SU-DHL-6 (cell line): Measurements from ENCODE around the gene TNRC6B.

Experiments
- H2AFZ ChIP-seq: fragments of 200-600 bp; sonication (generic); 2 replicates; pipeline ENCODE4 v1.6.1; 2014; ENCODE audit warnings: low read depth, mild to moderate bottlenecking, moderate library complexity, mixed read lengths, antibody characterized with exemption, low read length; ENCODE audit not compliant: severe bottlenecking
- H3F3A ChIP-seq: fragments of 200-600 bp; shearing (Covaris generic); 2 replicates; pipeline ENCODE4 v1.6.0; 2016; ENCODE audit warnings: antibody characterized with exemption, mild to moderate bottlenecking; ENCODE audit not compliant: insufficient read depth
- H3K27ac ChIP-seq: fragments of 200-600 bp; sonication (generic); 2 replicates; pipeline ENCODE4 v1.5.1; 2016; ENCODE audit warnings: low read depth, mild to moderate bottlenecking, low read length, moderate library complexity, mixed read lengths
- H3K27me3 ChIP-seq: fragments of 200-600 bp; sonication (generic), shearing (Covaris generic); 2 replicates; pipeline ENCODE4 v1.6.0; 2014; ENCODE audit warnings: mild to moderate bottlenecking, low read length
- H3K36me3 ChIP-seq: fragments of 200-600 bp; sonication (generic); 2 replicates; pipeline ENCODE4 v1.6.1; 2014; ENCODE audit warnings: mild to moderate bottlenecking, low read length, mixed read lengths
- H3K4me2 ChIP-seq: fragments of 300-600, 200-600 bp; shearing (Covaris generic), sonication (generic); 2 replicates; pipeline ENCODE4 v1.6.0; 2014; ENCODE audit warnings: low read length, low read depth, mild to moderate bottlenecking; ENCODE audit not compliant: poor library complexity, severe bottlenecking
- H3K4me3 ChIP-seq: fragments of 200-600 bp; sonication (generic); 2 replicates; pipeline ENCODE4 v1.5.1; 2014; ENCODE audit warnings: antibody characterized with exemption, low read length, mild to moderate bottlenecking, mixed read lengths; ENCODE audit not compliant: insufficient read depth, poor library complexity, severe bottlenecking
- H3K79me2 ChIP-seq: fragments of 200-600 bp; sonication (generic); 2 replicates; pipeline ENCODE4 v1.6.1; 2014; ENCODE audit warnings: mild to moderate bottlenecking, low read length, moderate library complexity; ENCODE audit not compliant: insufficient read depth
- H3K9ac ChIP-seq: fragments of 200-600 bp; sonication (generic); 2 replicates; pipeline ENCODE4 v1.7.0; 2014; ENCODE audit warnings: mild to moderate bottlenecking, low read length
- H3K9me2 ChIP-seq: fragments of 200-600 bp; sonication (generic); replicated peaks from 2 replicates; pipeline ENCODE4 v1.6.1; 2014; ENCODE audit warnings: low read length; ENCODE audit not compliant: insufficient read depth
- H3K9me3 ChIP-seq: fragments of 200-600 bp; sonication (generic); 2 replicates; pipeline ENCODE4 v1.6.1; 2014; ENCODE audit warnings: low read length, mixed read lengths; ENCODE audit not compliant: insufficient read depth
- H4K20me1 ChIP-seq: fragments of 200-600 bp; sonication (generic); 2 replicates; pipeline ENCODE4 v1.6.1; 2014; ENCODE audit warnings: low read depth, mild to moderate bottlenecking, antibody characterized with exemption, low read length, moderate library complexity, mixed read lengths
- EZH2phosphoT487 ChIP-seq: fragments of 200-600 bp; sonication (generic), shearing (Covaris generic); conservative IDR thresholded peaks from 2 replicates; pipeline ENCODE4 v1.6.1; 2018; ENCODE audit warnings: mild to moderate bottlenecking, antibody characterized with exemption, low read length, moderate library complexity, mixed read lengths
- TF ChIP-seq, protein P1 (sequence below): fragments of 200-600 bp; sonication (generic); IDR thresholded peaks from one replicate; pipeline ENCODE4 v1.5.1; 2017; ENCODE audit warnings: antibody characterized with exemption, mild to moderate bottlenecking, low read length, moderate library complexity; ENCODE audit not compliant: insufficient read depth, poor library complexity, severe bottlenecking

TNRC6B gene

DNA sequence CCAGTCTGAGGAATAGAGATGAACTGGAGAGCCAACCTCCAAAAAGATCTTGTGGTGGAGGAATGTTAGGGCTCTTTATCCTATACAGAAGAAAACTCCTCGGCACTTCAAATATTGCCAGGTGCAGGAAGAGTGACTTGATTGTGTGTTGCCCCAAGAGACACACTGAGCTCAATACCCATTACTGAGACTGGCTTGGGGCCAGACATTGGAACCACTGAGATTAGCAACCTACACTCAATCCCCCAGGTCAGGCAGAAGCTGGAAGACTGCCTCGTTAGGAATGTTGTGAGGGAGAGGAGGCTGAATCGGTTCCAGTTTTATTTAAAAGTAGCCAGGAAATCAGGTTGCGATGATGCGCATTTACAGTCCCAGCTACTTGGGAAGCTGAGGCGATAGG lies 190.3 kb downstream of the TNRC6B start:
- Histone ChIP-seq H3K4me3 (no peak overlapping the region), H2AFZ (no peak overlapping the region), H3K9ac (no peak overlapping the region), H3K9me2 (no peaks in the 10 kb centered on the region), H3K27ac (no peak overlapping the region), H3K4me2 (no peak overlapping the region), H3K27me3 (no peaks in the 10 kb centered on the region), H3K79me2 (peaks cover 23% of the 10 kb centered on the region), H3F3A (peaks cover 61% of the 10 kb centered on the region), H3K36me3 (peaks cover 20% of the 10 kb centered on the region), H3K9me3 (no peaks in the 10 kb centered on the region), H4K20me1 (no peaks in the 10 kb centered on the region)
- TF ChIP-seq EZH2phosphoT487 = no peak

DNA sequence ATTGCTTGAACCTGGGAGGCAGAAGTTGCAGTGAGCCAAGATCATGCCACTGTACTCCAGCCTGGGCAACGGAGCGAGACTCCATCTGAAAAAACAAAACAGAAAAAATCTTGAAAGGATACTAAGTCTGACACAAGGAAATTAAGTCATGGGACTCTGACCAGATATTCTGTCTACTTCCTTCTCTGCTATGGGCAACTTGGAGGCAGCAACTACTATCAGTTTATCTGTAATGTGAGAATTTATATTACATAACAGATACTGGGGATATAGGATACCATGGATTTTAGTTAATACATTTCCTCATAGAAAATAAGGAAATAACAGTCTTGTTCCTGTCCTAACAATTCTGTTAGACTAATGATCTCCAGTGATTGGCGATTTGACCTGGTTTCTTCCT lies 191.1 kb downstream of the TNRC6B start:
- H3K9ac ChIP-seq = no peak overlapping the region
- no peak overlapping the region for H2AFZ ChIP-seq
- peaks cover 29% of the 10 kb centered on the region for H3K79me2 ChIP-seq
- no peaks in the 10 kb centered on the region for H4K20me1 ChIP-seq
- no peaks in the 10 kb centered on the region for H3K27me3 ChIP-seq
- no peak overlapping the region for H3K4me2 ChIP-seq
- peaks cover 21% of the 10 kb centered on the region for H3K36me3 ChIP-seq
- H3F3A ChIP-seq = peaks cover 64% of the 10 kb centered on the region
- H3K27ac ChIP-seq = no peak overlapping the region
- H3K4me3 ChIP-seq = no peak overlapping the region
- H3K9me3 ChIP-seq = no peaks in the 10 kb centered on the region
- no peak for TF ChIP-seq EZH2phosphoT487
- TF ChIP-seq, protein P1, sequence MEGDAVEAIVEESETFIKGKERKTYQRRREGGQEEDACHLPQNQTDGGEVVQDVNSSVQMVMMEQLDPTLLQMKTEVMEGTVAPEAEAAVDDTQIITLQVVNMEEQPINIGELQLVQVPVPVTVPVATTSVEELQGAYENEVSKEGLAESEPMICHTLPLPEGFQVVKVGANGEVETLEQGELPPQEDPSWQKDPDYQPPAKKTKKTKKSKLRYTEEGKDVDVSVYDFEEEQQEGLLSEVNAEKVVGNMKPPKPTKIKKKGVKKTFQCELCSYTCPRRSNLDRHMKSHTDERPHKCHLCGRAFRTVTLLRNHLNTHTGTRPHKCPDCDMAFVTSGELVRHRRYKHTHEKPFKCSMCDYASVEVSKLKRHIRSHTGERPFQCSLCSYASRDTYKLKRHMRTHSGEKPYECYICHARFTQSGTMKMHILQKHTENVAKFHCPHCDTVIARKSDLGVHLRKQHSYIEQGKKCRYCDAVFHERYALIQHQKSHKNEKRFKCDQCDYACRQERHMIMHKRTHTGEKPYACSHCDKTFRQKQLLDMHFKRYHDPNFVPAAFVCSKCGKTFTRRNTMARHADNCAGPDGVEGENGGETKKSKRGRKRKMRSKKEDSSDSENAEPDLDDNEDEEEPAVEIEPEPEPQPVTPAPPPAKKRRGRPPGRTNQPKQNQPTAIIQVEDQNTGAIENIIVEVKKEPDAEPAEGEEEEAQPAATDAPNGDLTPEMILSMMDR = no peak
- no peaks in the 10 kb centered on the region for H3K9me2 ChIP-seq

DNA sequence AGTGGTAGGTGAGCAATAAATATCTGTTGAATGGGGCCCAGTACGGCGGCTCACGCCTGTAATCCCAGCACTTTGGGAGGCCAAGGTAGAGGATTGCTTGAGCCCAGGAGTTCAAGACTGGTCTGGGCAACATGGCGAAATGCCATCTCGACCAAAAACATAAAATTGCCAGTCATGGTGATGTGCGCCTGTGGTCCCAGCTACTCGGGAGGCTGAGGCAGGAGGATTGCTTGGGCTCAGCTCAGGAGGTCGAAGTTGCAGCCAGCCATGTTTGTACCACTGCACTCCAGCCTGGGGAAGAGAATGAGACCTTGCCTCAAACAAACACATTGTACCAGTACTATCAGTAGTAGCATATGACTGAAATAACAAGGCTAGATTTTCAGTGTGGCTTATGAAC lies 196.8 kb downstream of the TNRC6B start:
- Histone ChIP-seq H3K9me3 (no peaks in the 10 kb centered on the region), H2AFZ (no peak overlapping the region), H3K9ac (no peak overlapping the region), H4K20me1 (no peaks in the 10 kb centered on the region), H3K4me2 (peak overlapping the region; percentile 59), H3K36me3 (peaks cover 4% of the 10 kb centered on the region; the same call in 1 of the 2 replicates), H3K27me3 (no peaks in the 10 kb centered on the region), H3K9me2 (no peaks in the 10 kb centered on the region), H3F3A (peaks cover 34% of the 10 kb centered on the region), H3K27ac (peak overlapping the region; percentile 44), H3K4me3 (no peak overlapping the region), H3K79me2 (peaks cover 83% of the 10 kb centered on the region)
- TF ChIP-seq EZH2phosphoT487 = no peak
- TF ChIP-seq, protein P1 = no peak

DNA sequence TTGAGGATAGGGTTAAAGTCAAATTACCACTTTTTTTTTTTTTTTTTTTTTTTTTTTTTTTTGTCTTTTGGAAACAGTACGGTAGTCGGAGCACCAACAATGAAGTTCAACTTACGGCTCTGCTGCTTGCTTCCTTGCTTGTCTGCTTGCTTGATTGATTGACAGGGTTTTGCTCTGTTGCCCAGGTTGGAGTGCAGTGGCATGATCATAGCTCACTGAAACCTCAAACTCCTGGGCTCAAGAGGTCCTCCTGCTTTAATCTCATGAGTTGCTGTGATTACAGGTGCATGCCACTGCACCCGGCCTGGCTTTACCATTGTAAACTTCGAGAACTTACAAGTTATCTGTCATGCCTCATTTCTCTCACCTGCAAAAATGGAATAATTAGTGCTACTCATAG lies 198.4 kb downstream of the TNRC6B start:
- peaks cover 94% of the 10 kb centered on the region for H3K79me2 ChIP-seq
- H3K27ac ChIP-seq = peak overlapping the region; percentile 85
- no peak overlapping the region for H2AFZ ChIP-seq
- no peak overlapping the region for H3K4me3 ChIP-seq
- H4K20me1 ChIP-seq = no peaks in the 10 kb centered on the region
- H3K9ac ChIP-seq = peak overlapping the region; percentile 48
- H3K36me3 ChIP-seq = peaks cover 4% of the 10 kb centered on the region; the same call in 1 of the 2 replicates
- no peaks in the 10 kb centered on the region for H3K27me3 ChIP-seq
- no peaks in the 10 kb centered on the region for H3K9me3 ChIP-seq
- TF ChIP-seq, protein P1 = no peak
- no peak for TF ChIP-seq EZH2phosphoT487
- H3K9me2 ChIP-seq = no peaks in the 10 kb centered on the region
- peaks cover 28% of the 10 kb centered on the region for H3F3A ChIP-seq
- peak overlapping the region; percentile 59 for H3K4me2 ChIP-seq
